Measurements from ENCODE around the gene CYP2A13. TPM values are rescaled to one million over a fixed set of nuclear protein-coding genes. Genes with fewer than 3 reads are reported as not detected.
"Not testable (repeated sequence)": the region's sequence is repeated elsewhere in the genome, so short reads cannot be mapped to it uniquely, and the experiment has no call there.

Gene CYP2A13
- polyA plus RNA-seq, 1 experiment: not detected

- Histone ChIP-seq H3K4me3 (ENCODE audit: low read depth, low read length) (no peak overlapping the region), H3K27me3 (ENCODE audit: control insufficient read depth, insufficient read depth, low read length) (0 out of 2 replicates have a peak, but pooled peaks cover 4% of the 10 kb centered on the region), H3K36me3 (ENCODE audit: control insufficient read depth, insufficient read depth, low read length) (no peaks in the 10 kb centered on the region)
- no peak for TF ChIP-seq CTCF (IDR thresholded peaks at IDR 0.05; ENCODE audit: insufficient read depth, low read depth, low read length)
- no peak for DNase-seq (ENCODE audit: low read depth)
- ChIA-PET POLR2A (no interaction called here), CTCF (interaction anchor here (0.7 kb wide), 1 partner anchor 468 kb away, joined by 3 read pairs; no protein-coding TSS in a partner anchor)
Measured at GRCh38 chr19:41131186-41131585, 42.9 kb downstream of the CYP2A13 start.

- DNase-seq (ENCODE audit: low read depth): no peak
- Histone ChIP-seq H3K27me3 (ENCODE audit: control insufficient read depth, insufficient read depth, low read length) (0 out of 2 replicates have a peak, but pooled peaks cover 4% of the 10 kb centered on the region), H3K4me3 (ENCODE audit: low read depth, low read length) (no peak overlapping the region), H3K36me3 (ENCODE audit: control insufficient read depth, insufficient read depth, low read length) (no peaks in the 10 kb centered on the region)
- no peak for TF ChIP-seq CTCF (IDR thresholded peaks at IDR 0.05; ENCODE audit: insufficient read depth, low read depth, low read length)
- CTCF ChIA-PET: no interaction called here
- POLR2A ChIA-PET: no interaction called here
Measured at GRCh38 chr19:41133260-41133659, 45.0 kb downstream of the CYP2A13 start.

GRCh38 chr19:41134616-41135015 lies 46.4 kb downstream of the CYP2A13 start:
- ChIA-PET POLR2A (no interaction called here), CTCF (no interaction called here)
- H3K36me3 ChIP-seq (ENCODE audit: control insufficient read depth, insufficient read depth, low read length): no peaks in the 10 kb centered on the region
- H3K27me3 ChIP-seq (ENCODE audit: control insufficient read depth, insufficient read depth, low read length): 0 out of 2 replicates have a peak, but pooled peaks cover 4% of the 10 kb centered on the region
- no peak for DNase-seq (ENCODE audit: low read depth)
- no peak overlapping the region for H3K4me3 ChIP-seq (ENCODE audit: low read depth, low read length)
- TF ChIP-seq CTCF (IDR thresholded peaks at IDR 0.05; ENCODE audit: insufficient read depth, low read depth, low read length): no peak

- H3K4me3 ChIP-seq (ENCODE audit: low read depth, low read length): peak overlapping the region; percentile 39
- H3K36me3 ChIP-seq (ENCODE audit: control insufficient read depth, insufficient read depth, low read length); POLR2A ChIA-PET; H3K27me3 ChIP-seq (ENCODE audit: control insufficient read depth, insufficient read depth, low read length); DNase-seq (ENCODE audit: low read depth): not testable (repeated sequence)
- CTCF ChIA-PET: interaction anchor here (1.5 kb wide), 1 partner anchor 9 kb away, joined by 7 read pairs; no protein-coding TSS in a partner anchor
Measured at GRCh38 chr19:41135390-41136384, 47.4 kb downstream of the CYP2A13 start.

- no peak for DNase-seq (ENCODE audit: low read depth)
- no peaks in the 10 kb centered on the region for H3K36me3 ChIP-seq (ENCODE audit: control insufficient read depth, insufficient read depth, low read length)
- ChIA-PET POLR2A (no interaction called here), CTCF (interaction anchor here (1.5 to 1.6 kb wide), 2 partner anchors 10 kb away, joined by 4 to 7 read pairs; no protein-coding TSS in a partner anchor)
- no peak overlapping the region for H3K4me3 ChIP-seq (ENCODE audit: low read depth, low read length)
- no peak for TF ChIP-seq CTCF (IDR thresholded peaks at IDR 0.05; ENCODE audit: insufficient read depth, low read depth, low read length)
- no peaks in the 10 kb centered on the region for H3K27me3 ChIP-seq (ENCODE audit: control insufficient read depth, insufficient read depth, low read length)
Measured at GRCh38 chr19:41136636-41137455, 48.6 kb downstream of the CYP2A13 start.

Measured in BJ (cell line).